RWPE2 (cell line): ENCODE results near the gene EXOSC1.

Source experiments
- ATAC-seq: fragments of 200-7000 bp; cut with Tn5 transposase; 3 replicates; pipeline ENCODE4 v1.9.1; 2021; ENCODE audit warnings: low read depth
- DNase-seq: peaks from one replicate; pipeline ENCODE4 v3.0.0-alpha.2; 2020; ENCODE audit warnings: low spot score
- H3K27ac ChIP-seq: fragments of 450-650 bp; 2 replicates; pipeline ENCODE4 v1.5.1; 2017; ENCODE audit warnings: mild to moderate bottlenecking; ENCODE audit not compliant: poor library complexity, severe bottlenecking
- H3K27me3 ChIP-seq: fragments of 250-450 bp; sonication (Bioruptor Pico); 2 replicates; pipeline ENCODE4 v1.5.1; 2021; ENCODE audit warnings: mild to moderate bottlenecking, moderate library complexity; ENCODE audit not compliant: insufficient read depth, poor library complexity, severe bottlenecking
- H3K36me3 ChIP-seq: fragments of 250-450 bp; sonication (Bioruptor Pico); 2 replicates; pipeline ENCODE4 v1.5.1; 2020; ENCODE audit warnings: low read depth, mild to moderate bottlenecking, moderate library complexity
- H3K4me1 ChIP-seq: fragments of 250-450 bp; sonication (Bioruptor Pico); 2 replicates; pipeline ENCODE4 v1.5.1; 2021; ENCODE audit warnings: mild to moderate bottlenecking, moderate library complexity; ENCODE audit not compliant: insufficient read depth, poor library complexity, severe bottlenecking
- H3K4me3 ChIP-seq: fragments of 250-450 bp; sonication (Bioruptor Pico); 2 replicates; pipeline ENCODE4 v1.5.1; 2021; ENCODE audit warnings: mild to moderate bottlenecking, moderate library complexity; ENCODE audit not compliant: severe bottlenecking
- H3K9me3 ChIP-seq: fragments of 250-450 bp; sonication (Bioruptor Pico); 2 replicates; pipeline ENCODE4 v1.5.1; 2021; ENCODE audit warnings: mild to moderate bottlenecking, moderate library complexity; ENCODE audit not compliant: severe bottlenecking
- TF ChIP-seq, protein P1 (sequence below): fragments of 450-650 bp; IDR thresholded peaks from one replicate; pipeline ENCODE4 v1.5.1; 2017; ENCODE audit warnings: mild to moderate bottlenecking, moderate library complexity; ENCODE audit not compliant: poor library complexity, severe bottlenecking

Gene EXOSC1

GRCh38 chr10:97459933-97460332, 14.1 kb upstream of the EXOSC1 start:
- DNase-seq = no peak
- ATAC-seq = no peak
- H3K9me3 ChIP-seq = no peaks in the 10 kb centered on the region
- peaks cover 95% of the 10 kb centered on the region for H3K36me3 ChIP-seq
- H3K4me1 ChIP-seq = peaks cover 2% of the 10 kb centered on the region
- no peaks in the 10 kb centered on the region for H3K27me3 ChIP-seq
- no peak overlapping the region for H3K4me3 ChIP-seq
- H3K27ac ChIP-seq = no peak overlapping the region
- TF ChIP-seq, protein P1, sequence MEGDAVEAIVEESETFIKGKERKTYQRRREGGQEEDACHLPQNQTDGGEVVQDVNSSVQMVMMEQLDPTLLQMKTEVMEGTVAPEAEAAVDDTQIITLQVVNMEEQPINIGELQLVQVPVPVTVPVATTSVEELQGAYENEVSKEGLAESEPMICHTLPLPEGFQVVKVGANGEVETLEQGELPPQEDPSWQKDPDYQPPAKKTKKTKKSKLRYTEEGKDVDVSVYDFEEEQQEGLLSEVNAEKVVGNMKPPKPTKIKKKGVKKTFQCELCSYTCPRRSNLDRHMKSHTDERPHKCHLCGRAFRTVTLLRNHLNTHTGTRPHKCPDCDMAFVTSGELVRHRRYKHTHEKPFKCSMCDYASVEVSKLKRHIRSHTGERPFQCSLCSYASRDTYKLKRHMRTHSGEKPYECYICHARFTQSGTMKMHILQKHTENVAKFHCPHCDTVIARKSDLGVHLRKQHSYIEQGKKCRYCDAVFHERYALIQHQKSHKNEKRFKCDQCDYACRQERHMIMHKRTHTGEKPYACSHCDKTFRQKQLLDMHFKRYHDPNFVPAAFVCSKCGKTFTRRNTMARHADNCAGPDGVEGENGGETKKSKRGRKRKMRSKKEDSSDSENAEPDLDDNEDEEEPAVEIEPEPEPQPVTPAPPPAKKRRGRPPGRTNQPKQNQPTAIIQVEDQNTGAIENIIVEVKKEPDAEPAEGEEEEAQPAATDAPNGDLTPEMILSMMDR = no peak

GRCh38 chr10:97459111-97459510, 13.3 kb upstream of the EXOSC1 start:
- TF ChIP-seq, protein P1 = no peak
- Histone ChIP-seq H3K27ac (no peak overlapping the region), H3K27me3 (no peaks in the 10 kb centered on the region), H3K4me1 (peaks cover 10% of the 10 kb centered on the region), H3K9me3 (no peaks in the 10 kb centered on the region), H3K4me3 (no peak overlapping the region), H3K36me3 (peaks cover 95% of the 10 kb centered on the region)
- DNase-seq (no peak), ATAC-seq (no peak)

- Histone ChIP-seq H3K4me3 (no peak overlapping the region), H3K4me1 (peaks cover 10% of the 10 kb centered on the region), H3K36me3 (peaks cover 96% of the 10 kb centered on the region), H3K9me3 (no peaks in the 10 kb centered on the region), H3K27ac (no peak overlapping the region), H3K27me3 (no peaks in the 10 kb centered on the region)
- TF ChIP-seq, protein P1 = no peak
- no peak for DNase-seq
- no peak for ATAC-seq
Measured at GRCh38 chr10:97456686-97457065, 10.9 kb upstream of the EXOSC1 start.

DNA sequence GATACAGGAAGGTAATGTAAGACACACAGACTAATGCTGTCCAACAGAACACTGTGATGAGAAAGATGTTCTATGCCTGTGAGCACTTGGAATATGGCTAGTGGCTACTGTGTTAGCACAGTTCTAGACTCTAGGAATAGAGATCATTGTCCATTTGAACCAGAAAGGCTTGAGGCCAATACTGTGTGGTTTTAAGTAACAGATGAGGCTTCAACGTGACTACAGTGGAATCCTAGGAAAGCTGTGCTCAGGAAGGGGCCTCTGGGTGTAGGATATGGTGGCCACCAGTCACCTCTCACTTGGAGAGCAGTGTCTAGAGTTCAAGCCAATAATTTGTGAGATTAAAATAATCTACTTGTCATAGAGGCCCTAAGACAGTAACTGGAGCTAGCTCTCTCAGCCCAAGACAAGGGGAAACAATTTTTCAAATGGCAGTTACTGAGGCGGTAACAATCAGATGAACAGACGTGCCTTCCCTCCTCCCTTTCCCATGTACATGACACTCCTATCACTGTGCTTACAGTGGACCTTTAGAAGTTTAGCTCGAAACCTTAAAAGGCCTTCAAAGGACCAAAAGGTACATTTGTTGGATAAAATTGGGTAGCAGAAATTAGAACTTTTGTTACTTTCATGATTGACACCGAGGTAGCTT, 10.4 kb upstream of the EXOSC1 start:
- DNase-seq = no peak
- H3K4me3 ChIP-seq = no peak overlapping the region
- peaks cover 96% of the 10 kb centered on the region for H3K36me3 ChIP-seq
- H3K4me1 ChIP-seq = peaks cover 10% of the 10 kb centered on the region
- no peaks in the 10 kb centered on the region for H3K9me3 ChIP-seq
- no peak for ATAC-seq
- TF ChIP-seq, protein P1 = no peak
- H3K27ac ChIP-seq = peak overlapping the region; percentile 55
- no peaks in the 10 kb centered on the region for H3K27me3 ChIP-seq

DNA sequence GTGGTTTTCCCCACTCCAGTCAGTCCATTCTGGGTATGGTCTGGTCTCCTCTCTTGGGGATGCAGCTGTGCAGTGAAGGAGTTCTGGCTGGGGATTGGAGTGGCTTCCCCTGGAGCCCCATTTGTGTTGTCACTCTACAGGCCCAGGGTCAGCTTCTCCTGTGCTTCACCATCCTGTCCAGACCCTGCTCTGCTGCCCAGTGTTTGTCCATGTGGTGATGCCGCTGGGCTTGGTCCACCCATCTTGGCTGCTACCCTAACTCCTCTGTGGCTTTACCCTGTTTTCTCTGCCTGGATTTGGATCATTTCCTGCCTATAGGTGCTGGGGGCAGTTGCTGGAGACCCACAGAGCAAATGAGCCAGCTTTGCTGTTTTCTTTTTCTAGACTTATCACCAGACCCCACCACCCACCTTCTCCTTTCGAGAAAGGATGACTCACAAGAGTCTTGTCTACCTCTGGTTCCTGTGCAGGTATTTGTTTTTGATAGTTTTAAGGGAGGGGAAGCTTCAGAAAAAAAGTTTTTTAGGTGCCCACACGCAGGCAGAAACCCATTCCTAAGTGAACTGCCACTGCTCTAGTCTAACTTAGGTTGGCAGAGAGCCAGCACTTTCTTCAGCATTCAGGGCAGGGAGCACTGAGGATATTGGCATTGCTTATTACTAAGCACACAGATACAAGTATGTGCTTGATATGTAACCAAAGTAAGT, 8.7 kb upstream of the EXOSC1 start:
- Histone ChIP-seq H3K4me1 (peaks cover 10% of the 10 kb centered on the region), H3K36me3 (peaks cover 81% of the 10 kb centered on the region), H3K27me3 (no peaks in the 10 kb centered on the region), H3K9me3 (no peaks in the 10 kb centered on the region), H3K4me3 (no peak overlapping the region), H3K27ac (peak overlapping the region; percentile 55)
- TF ChIP-seq, protein P1 = no peak
- DNase-seq (no peak), ATAC-seq (peak; percentile 31)
